Mesendoderm (in vitro differentiated cells): Measurements from ENCODE around the gene MICAL2.
A peak's percentile ranks its signal among the peaks of the same experiment; 100 is the strongest.

Source experiments
- DNase-seq: peaks from one replicate; pipeline ENCODE4 v3.0.0; 2013
- H2AK5ac ChIP-seq: 2 replicates; pipeline ENCODE4 v1.6.1; 2013; ENCODE audit warnings: low read length, inconsistent platforms
- H2BK120ac ChIP-seq: 2 replicates; pipeline ENCODE4 v1.6.1; 2013; ENCODE audit warnings: low read depth, mild to moderate bottlenecking, low read length, moderate library complexity, mixed read lengths
- H2BK15ac ChIP-seq: replicated peaks from 2 replicates; pipeline ENCODE4 v1.6.1; 2013; ENCODE audit warnings: low read depth, mild to moderate bottlenecking, moderate library complexity
- H2BK5ac ChIP-seq: 2 replicates; pipeline ENCODE4 v1.6.1; 2013; ENCODE audit warnings: low read length, inconsistent platforms
- H3K18ac ChIP-seq: 2 replicates; pipeline ENCODE4 v1.6.1; 2013; ENCODE audit warnings: mild to moderate bottlenecking, low read length, mixed read lengths
- H3K23ac ChIP-seq: one replicate; pipeline ENCODE4 v1.6.1; 2013; ENCODE audit warnings: low read length
- H3K27ac ChIP-seq: 2 replicates; pipeline ENCODE4 v1.5.1; 2013; ENCODE audit warnings: low read depth, mild to moderate bottlenecking, inconsistent platforms, low read length, moderate library complexity
- H3K27me3 ChIP-seq: 2 replicates; pipeline ENCODE4 v1.6.1; 2013; ENCODE audit warnings: low read length, control low read depth, mild to moderate bottlenecking, inconsistent platforms; ENCODE audit not compliant: insufficient read depth, poor library complexity
- H3K36me3 ChIP-seq: 2 replicates; pipeline ENCODE4 v1.6.1; 2013; ENCODE audit warnings: low read length, inconsistent platforms; ENCODE audit not compliant: control insufficient read depth, insufficient read depth
- H3K4ac ChIP-seq: one replicate; pipeline ENCODE4 v1.6.1; 2013; ENCODE audit warnings: low read depth, mild to moderate bottlenecking, low read length, moderate library complexity
- H3K4me1 ChIP-seq: 2 replicates; pipeline ENCODE4 v1.6.1; 2013; ENCODE audit warnings: low read depth, low read length, inconsistent platforms; ENCODE audit not compliant: control insufficient read depth
- H3K4me2 ChIP-seq: 2 replicates; pipeline ENCODE4 v1.6.1; 2013; ENCODE audit warnings: low read length
- H3K4me3 ChIP-seq: 2 replicates; pipeline ENCODE4 v1.5.1; 2013; ENCODE audit warnings: mild to moderate bottlenecking, low read length
- H3K56ac ChIP-seq: one replicate; pipeline ENCODE4 v1.6.1; 2013; ENCODE audit warnings: low read length
- H3K79me1 ChIP-seq: 2 replicates; pipeline ENCODE4 v1.6.1; 2013; ENCODE audit warnings: low read length, inconsistent platforms
- H3K79me2 ChIP-seq: 2 replicates; pipeline ENCODE4 v1.6.1; 2013; ENCODE audit warnings: mild to moderate bottlenecking, low read length; ENCODE audit not compliant: control insufficient read depth, insufficient read depth
- H3K9ac ChIP-seq: 2 replicates; pipeline ENCODE4 v1.6.1; 2013; ENCODE audit warnings: low read length, inconsistent platforms
- H4K5ac ChIP-seq: one replicate; pipeline ENCODE4 v1.6.1; 2013; ENCODE audit warnings: low read length
- H4K8ac ChIP-seq: one replicate; pipeline ENCODE4 v1.6.1; 2013; ENCODE audit warnings: low read depth, mild to moderate bottlenecking, control low read depth, low read length, moderate library complexity
- WGBS: extraction: QIAGEN DNeasy Blood & Tissue Kit; methylation state at CpG from one replicate; pipeline ENCODE4 v1.1.7; 2013; ENCODE audit warnings: low lambda C conversion rate, missing lambda C conversion rate; ENCODE audit not compliant: insufficient coverage; ENCODE audit errors: extremely low coverage; 5-methylcytosine and 5-hydroxymethylcytosine counted together

The MICAL2 gene

GRCh38 chr11:12183827-12184620, 73.6 kb downstream of the MICAL2 start:
- Histone ChIP-seq H4K8ac (no peak overlapping the region), H3K4me3 (no peak overlapping the region), H3K27ac (no peak overlapping the region), H3K4me2 (no peak overlapping the region), H3K23ac (no peak overlapping the region), H3K27me3 (no peaks in the 10 kb centered on the region), H2AK5ac (no peak overlapping the region), H2BK15ac (no peak overlapping the region), H3K56ac (no peak overlapping the region), H2BK120ac (no peak overlapping the region), H3K4ac (no peak overlapping the region), H3K18ac (no peak overlapping the region), H3K36me3 (no peaks in the 10 kb centered on the region), H3K4me1 (peaks cover 5% of the 10 kb centered on the region), H3K79me2 (no peaks in the 10 kb centered on the region), H2BK5ac (no peak overlapping the region), H4K5ac (no peak overlapping the region), H3K79me1 (no peaks in the 10 kb centered on the region), H3K9ac (no peak overlapping the region)
- no CpG with 5 or more reads among the region's 12 CpGs for WGBS
- no peak for DNase-seq

GRCh38 chr11:12184699-12185098, 74.3 kb downstream of the MICAL2 start:
- Histone ChIP-seq H3K4me3 (no peak overlapping the region), H3K18ac (no peak overlapping the region), H2BK15ac (no peak overlapping the region), H3K79me1 (no peaks in the 10 kb centered on the region), H3K4ac (no peak overlapping the region), H3K56ac (no peak overlapping the region), H2BK120ac (no peak overlapping the region), H3K36me3 (no peaks in the 10 kb centered on the region), H2BK5ac (no peak overlapping the region), H3K23ac (no peak overlapping the region), H3K9ac (no peak overlapping the region), H3K79me2 (no peaks in the 10 kb centered on the region), H3K4me2 (no peak overlapping the region), H3K27ac (no peak overlapping the region), H4K5ac (no peak overlapping the region), H2AK5ac (no peak overlapping the region), H4K8ac (no peak overlapping the region), H3K27me3 (no peaks in the 10 kb centered on the region), H3K4me1 (peaks cover 5% of the 10 kb centered on the region)
- WGBS, result no CpG with 5 or more reads among the region's 1 CpG
- DNase-seq, result no peak

GRCh38 chr11:12185106-12185690, 74.8 kb downstream of the MICAL2 start:
- no peak for DNase-seq
- H3K4me1 ChIP-seq, result peaks cover 5% of the 10 kb centered on the region
- no CpG with 5 or more reads among the region's 3 CpGs for WGBS

GRCh38 chr11:12185914-12186313, 75.5 kb downstream of the MICAL2 start:
- H3K56ac ChIP-seq, result no peak overlapping the region
- WGBS, result no CpG with 5 or more reads among the region's 4 CpGs
- H3K4ac ChIP-seq, result no peak overlapping the region
- no peak overlapping the region for H3K4me2 ChIP-seq
- H4K8ac ChIP-seq, result no peak overlapping the region
- no peak overlapping the region for H2AK5ac ChIP-seq
- H3K79me2 ChIP-seq, result no peaks in the 10 kb centered on the region
- H3K4me3 ChIP-seq, result no peak overlapping the region
- H3K27ac ChIP-seq, result no peak overlapping the region
- peaks cover 5% of the 10 kb centered on the region for H3K4me1 ChIP-seq
- H4K5ac ChIP-seq, result no peak overlapping the region
- no peak overlapping the region for H2BK15ac ChIP-seq
- no peak overlapping the region for H2BK120ac ChIP-seq
- no peaks in the 10 kb centered on the region for H3K36me3 ChIP-seq
- H3K9ac ChIP-seq, result no peak overlapping the region
- H3K18ac ChIP-seq, result no peak overlapping the region
- H2BK5ac ChIP-seq, result no peak overlapping the region
- peak; percentile 46 for DNase-seq
- no peak overlapping the region for H3K23ac ChIP-seq
- H3K79me1 ChIP-seq, result no peaks in the 10 kb centered on the region
- no peaks in the 10 kb centered on the region for H3K27me3 ChIP-seq

More at GRCh38 chr11:12185106-12185690, 74.8 kb downstream of the MICAL2 start:
- Histone ChIP-seq H3K4me3 (no peak overlapping the region), H2BK120ac (no peak overlapping the region), H3K23ac (no peak overlapping the region), H3K56ac (no peak overlapping the region), H3K4ac (no peak overlapping the region), H3K36me3 (no peaks in the 10 kb centered on the region), H3K9ac (no peak overlapping the region), H3K27ac (no peak overlapping the region), H3K18ac (no peak overlapping the region), H3K79me2 (no peaks in the 10 kb centered on the region), H2BK5ac (no peak overlapping the region), H3K27me3 (no peaks in the 10 kb centered on the region), H2BK15ac (no peak overlapping the region), H4K5ac (no peak overlapping the region), H4K8ac (no peak overlapping the region), H3K79me1 (no peaks in the 10 kb centered on the region), H2AK5ac (no peak overlapping the region), H3K4me2 (no peak overlapping the region)

GRCh38 chr11:12186701-12187100, 76.3 kb downstream of the MICAL2 start:
- no peak overlapping the region for H3K4me2 ChIP-seq
- H3K4me1 ChIP-seq, result peaks cover 5% of the 10 kb centered on the region
- H3K23ac ChIP-seq, result no peak overlapping the region
- H3K9ac ChIP-seq, result no peak overlapping the region
- no peak overlapping the region for H3K4me3 ChIP-seq
- no peak overlapping the region for H4K5ac ChIP-seq
- no peak overlapping the region for H2BK120ac ChIP-seq
- H3K27ac ChIP-seq, result no peak overlapping the region
- H4K8ac ChIP-seq, result no peak overlapping the region
- no peaks in the 10 kb centered on the region for H3K36me3 ChIP-seq
- H2BK15ac ChIP-seq, result no peak overlapping the region
- no peaks in the 10 kb centered on the region for H3K79me1 ChIP-seq
- no peak for DNase-seq
- WGBS, result no CpG with 5 or more reads among the region's 5 CpGs
- peak overlapping the region; percentile 42 for H3K56ac ChIP-seq
- H3K4ac ChIP-seq, result no peak overlapping the region
- no peak overlapping the region for H2BK5ac ChIP-seq
- H3K27me3 ChIP-seq, result no peaks in the 10 kb centered on the region
- no peak overlapping the region for H3K18ac ChIP-seq
- no peak overlapping the region for H2AK5ac ChIP-seq
- H3K79me2 ChIP-seq, result no peaks in the 10 kb centered on the region
